K562 (cell line): ENCODE results near the gene TRAPPC2L. TPM values are rescaled to one million over a fixed set of nuclear protein-coding genes. Genes with fewer than 3 reads are reported as not detected.

Source experiments
- ATAC-seq: fragments of 200-7000 bp; cut with Tn5 transposase; 3 replicates; pipeline ENCODE4 v1.9.1; 2020; ENCODE audit warnings: moderate library complexity
- BruUV-seq: library from RNA; stranded (reverse); fragments of 400-500 nt; replicated peaks from 2 replicates; lab custom pipeline; 2021; lab: Mats Ljungman, UMichigan
- CTCF ChIA-PET: fragments of 300-600 bp; formaldehyde crosslinking; extraction: SDS; loops from one replicate; lab custom pipeline; 2021; ENCODE audit warnings: low intra/inter-chr PET ratio; lab: Yijun Ruan, JAX
- POLR2A ChIA-PET: fragments of 300-600, 350-650 bp; sonication (Branson Sonifier 250); formaldehyde crosslinking; extraction: SDS; loops from one replicate; lab custom pipeline; 2021; ENCODE audit warnings: antibody characterized with exemption, inconsistent platforms; lab: Yijun Ruan, JAX
- DNase-seq, 4 experiments: peaks; one replicate each; pipeline versions ENCODE4 v3.0.0 to v3.0.0-alpha.2; 2011 to 2018; ENCODE audit warnings: low spot score in 3 of 4, mixed read lengths in 3 of 4; ENCODE audit errors: extremely low read depth in 1 of 4
- FAIRE-seq: peaks from 2 replicates; lab custom pipeline; 2011; peaks lifted over from hg19 to GRCh38; lab: Jason Lieb, UNC
- H2AFZ ChIP-seq: 2 replicates; pipeline ENCODE4 v1.6.0; 2011; ENCODE audit warnings: low read depth, low read length, control low read depth, inconsistent platforms
- H3K27ac ChIP-seq: fragments of 200-600 bp; 3 replicates; pipeline ENCODE4 v1.8.0; 2011; ENCODE audit warnings: low read depth, mild to moderate bottlenecking, control low read depth, inconsistent platforms, low read length, moderate library complexity, mixed read lengths; ENCODE audit errors: extremely low read depth
- H3K27me3 ChIP-seq, 2 experiments: fragments of 300-600 bp in 1 of 2; 2 replicates in 1 of 2; 3 replicates in 1 of 2; pipeline versions ENCODE4 v1.6.0 to v1.8.0; 2011; ENCODE audit warnings: inconsistent platforms in 2 of 2, low read length in 2 of 2, mild to moderate bottlenecking in 1 of 2, mixed read lengths in 1 of 2, moderate library complexity in 1 of 2; ENCODE audit not compliant: control insufficient read depth in 2 of 2, insufficient read depth in 2 of 2
- H3K36me3 ChIP-seq: fragments of 300-600 bp; 3 replicates; pipeline ENCODE4 v1.8.0; 2011; ENCODE audit warnings: mild to moderate bottlenecking, low read length, inconsistent platforms; ENCODE audit not compliant: control insufficient read depth, insufficient read depth
- H3K4me1 ChIP-seq, 2 experiments: fragments of 200-600 bp in 1 of 2; replicated peaks in 1 of 2; 2 replicates in 1 of 2; 3 replicates in 1 of 2; pipeline versions ENCODE4 v1.5.1 to v1.8.0; 2011; ENCODE audit warnings: inconsistent platforms in 2 of 2, low read length in 2 of 2, mild to moderate bottlenecking in 1 of 2, mixed read lengths in 1 of 2, moderate library complexity in 1 of 2; ENCODE audit not compliant: control insufficient read depth in 2 of 2, insufficient read depth in 2 of 2
- H3K4me2 ChIP-seq: 2 replicates; pipeline ENCODE4 v1.6.1; 2011; ENCODE audit warnings: low read length, control low read depth, inconsistent platforms, mixed read lengths; ENCODE audit not compliant: insufficient read depth
- H3K4me3 ChIP-seq: fragments of 200-600 bp; sonication (generic), shearing (Covaris generic); 2 replicates; pipeline ENCODE4 v1.5.1; 2016; ENCODE audit warnings: control low read depth, inconsistent platforms
- H3K79me2 ChIP-seq: fragments of 200-600 bp; 3 replicates; pipeline ENCODE4 v1.8.0; 2011; ENCODE audit warnings: low read length, inconsistent platforms; ENCODE audit not compliant: control insufficient read depth, insufficient read depth
- H3K9ac ChIP-seq, 2 experiments: 2 replicates each; pipeline versions ENCODE4 v1.6.0 to v1.6.1; 2011; ENCODE audit warnings: low read depth in 2 of 2, low read length in 2 of 2, control low read depth in 1 of 2, inconsistent platforms in 1 of 2, mild to moderate bottlenecking in 1 of 2, mixed read lengths in 1 of 2; ENCODE audit not compliant: insufficient read depth in 1 of 2
- H3K9me1 ChIP-seq: one replicate; pipeline ENCODE4 v1.6.0; 2011; ENCODE audit warnings: inconsistent platforms, mild to moderate bottlenecking, low read length, moderate library complexity; ENCODE audit not compliant: control insufficient read depth, insufficient read depth
- H3K9me3 ChIP-seq: replicated peaks from 2 replicates; pipeline ENCODE4 v1.5.1; 2011; ENCODE audit warnings: low read depth, low read length, inconsistent platforms; ENCODE audit not compliant: control insufficient read depth, insufficient read depth
- H4K20me1 ChIP-seq: replicated peaks from 2 replicates; pipeline ENCODE4 v1.6.1; 2011; ENCODE audit warnings: low read length, inconsistent platforms, mixed read lengths; ENCODE audit not compliant: control insufficient read depth, insufficient read depth
- BRF1 ChIP-seq: IDR thresholded peaks from 3 replicates; pipeline ENCODE4 v1.6.1; 2011; ENCODE audit warnings: borderline replicate concordance, mild to moderate bottlenecking; ENCODE audit not compliant: insufficient read length; ENCODE audit errors: extremely low read depth
- DEAF1 ChIP-seq: fragments of 450-650 bp; formaldehyde crosslinking; IDR thresholded peaks from 2 replicates; pipeline ENCODE4 v1.4.0; 2020; ENCODE audit warnings: mild to moderate bottlenecking, moderate library complexity
- HDAC1 ChIP-seq, 2 experiments: fragments of 450-650 bp; IDR thresholded peaks; 2 replicates each; pipeline ENCODE4 v1.6.1; 2016 to 2017; ENCODE audit warnings: inconsistent platforms in 1 of 2, mild to moderate bottlenecking in 1 of 2, moderate library complexity in 1 of 2
- NFIX ChIP-seq: fragments of 250-450 bp; sonication (Bioruptor Pico); IDR thresholded peaks from 2 replicates; pipeline ENCODE4 v1.4.0; 2020; ENCODE audit warnings: low read depth, mild to moderate bottlenecking, moderate library complexity
- POLR2AphosphoS2 ChIP-seq: IDR thresholded peaks from 2 replicates; pipeline ENCODE4 v1.6.1; 2012; ENCODE audit warnings: low read length, improper control_type of control experiment
- RAD21 ChIP-seq, 2 experiments: fragments of 250-450 bp in 1 of 2; fragments of 450-650 bp in 1 of 2; sonication (Bioruptor Pico) in 1 of 2; formaldehyde crosslinking in 1 of 2; IDR thresholded peaks in 1 of 2; conservative IDR thresholded peaks in 1 of 2; 2 replicates each; pipeline versions ENCODE4 v1.4.0 to v1.8.0; 2020 to 2022; ENCODE audit warnings: mild to moderate bottlenecking in 2 of 2, moderate library complexity in 1 of 2
- SMC3 ChIP-seq: conservative IDR thresholded peaks from 2 replicates; pipeline ENCODE4 v1.6.1; 2011; ENCODE audit warnings: low read depth, low read length, improper control_type of control experiment; ENCODE audit not compliant: insufficient read depth
- STAG1 ChIP-seq: sonication (generic); formaldehyde crosslinking; IDR thresholded peaks from 2 replicates; pipeline ENCODE4 v1.5.0; 2020; ENCODE audit warnings: missing genetic modification reagents, borderline replicate concordance
- TFAP4 ChIP-seq: sonication (generic); formaldehyde crosslinking; IDR thresholded peaks from 2 replicates; pipeline ENCODE4 v1.8.0; 2022; ENCODE audit warnings: missing genetic modification reagents, mild to moderate bottlenecking, moderate library complexity, borderline replicate concordance
- UBTF ChIP-seq, 2 experiments: IDR thresholded peaks; 2 replicates each; pipeline ENCODE4 v1.6.1; 2012; ENCODE audit warnings: improper control_type of control experiment in 2 of 2, low read depth in 2 of 2, low read length in 2 of 2, borderline replicate concordance in 1 of 2
- ZNF253 ChIP-seq: fragments of 250-450 bp; sonication (Bioruptor Pico); conservative IDR thresholded peaks from 2 replicates; pipeline ENCODE4 v1.6.1; 2021; ENCODE audit warnings: mild to moderate bottlenecking
- WGBS: fragments of 100-300 bp; shearing (Covaris generic); methylation state at CpG from one replicate; pipeline ENCODE4 v1.1.6; 2016; ENCODE audit warnings: low coverage, mixed read lengths; ENCODE audit not compliant: insufficient coverage; ENCODE audit errors: missing lambda C conversion rate; 5-methylcytosine and 5-hydroxymethylcytosine counted together
- in situ Hi-C: fragments of 300-500 bp; cut with MboI; formaldehyde crosslinking; loops from 4 replicates; pipeline ENCODE4 v1.15.0; 2018; ENCODE audit warnings: inconsistent platforms, mixed read lengths
- intact Hi-C: fragments of 100-400 bp; cut with micrococcal nuclease; formaldehyde crosslinking; loops from 2 replicates; pipeline ENCODE4 v1.14.2; 2022
- polyA plus RNA-seq, 8 experiments: library from polyadenylated mRNA; depleted of rRNA in 4 of 8; stranded (reverse) in 5 of 8; unstranded in 3 of 8; fragments of >200 nt; fragmentation: Nextera tagmentation in 2 of 8; fragmentation: Illumina TruSeq in 1 of 8; extraction: Ambion mirVana in 2 of 8; extraction: Trizol in 1 of 8; gene quantifications; 2 replicates each; pipeline versions ENCODE4 v1.2.1 to v1.2.3, GENCODE V29; 2011 to 2014; ENCODE audit warnings: inconsistent platforms in 1 of 8, missing spikeins in 1 of 8
- total RNA-seq, 7 experiments: library from RNA; depleted of rRNA in 6 of 7; stranded (reverse); fragments of >200 nt in 6 of 7; fragmentation: Illumina TruSeq in 2 of 7; extraction: Trizol in 2 of 7; gene quantifications; 2 replicates each; pipeline versions ENCODE4 v1.2.1 to v1.2.3, GENCODE V29; 2011 to 2021; ENCODE audit warnings: low replicate concordance in 1 of 7

The TRAPPC2L gene
- total and polyA plus RNA-seq, 9 of the 15 experiments (the other 6 are each of a cell fraction or from before 2014, with no cell fraction given): 60.4 to 398 (median 97.5) TPM

GRCh38 chr16:88856122-88856827 lies 652 bp upstream of the TRAPPC2L start (continued):
- no peak for TF ChIP-seq STAG1 (CRISPR knock-in tag)
- TF ChIP-seq, all 486 proteins: peak for 6

- H3K4me1 ChIP-seq: peaks cover 8 to 48% of the 10 kb centered on the region in 2 experiments
- in situ Hi-C loops (no loop called here), intact Hi-C loops (loop anchor here (2.0 kb wide), 1 partner anchor 45 kb away; no protein-coding TSS in a partner anchor)
- DNase-seq: peak; percentile 70 to 89 (median 76)
- peak overlapping the region; percentile 92 for H3K4me2 ChIP-seq
- H2AFZ ChIP-seq: peak overlapping the region; percentile 69; the same call in 1 of the 2 replicates
- peak overlapping the region; percentile 73 to 95 for H3K9ac ChIP-seq
- BruUV-seq: no TSS peak
- no peaks in the 10 kb centered on the region for H3K9me3 ChIP-seq
- peak overlapping the region; percentile 69 for H3K4me3 ChIP-seq
- ChIA-PET POLR2A (interaction anchor here (0.6 to 2.0 kb wide), 11 partner anchors 8 to 319 kb away, joined by 3 to 10 read pairs (median 4); partner anchors contain the start of genes MVD and PABPN1L), CTCF (interaction anchor here (1.4 to 1.5 kb wide), 2 partner anchors 46 to 120 kb away, joined by 4 to 5 read pairs; partner anchors contain the start of gene APRT)
- H3K36me3 ChIP-seq: peaks cover 47% of the 10 kb centered on the region; the same call in 2 of the 3 replicates
- WGBS: 13% methylated on average over 12 of the region's 12 CpGs
- H3K79me2 ChIP-seq: peaks cover 23% of the 10 kb centered on the region
- peak; percentile 96 for FAIRE-seq
- peaks cover 6% of the 10 kb centered on the region for H3K9me1 ChIP-seq
- H3K27ac ChIP-seq: peak overlapping the region; percentile 21; the same call in 2 of the 3 replicates
- no peaks in the 10 kb centered on the region for H3K27me3 ChIP-seq
- ATAC-seq: peak; percentile 85
- H4K20me1 ChIP-seq: no peaks in the 10 kb centered on the region; the same call in 1 of the 2 replicates
- TF ChIP-seq UBTF (IDR thresholded peaks at IDR 0.05; ENCODE audit: borderline replicate concordance in 1 of 2, low read depth in 2 of 2, low read length in 2 of 2) (0 out of 4 replicates have a peak, but pooled peaks of 1 of the 2 experiments have one; percentile 31), HDAC1 (IDR thresholded peaks at IDR 0.05) (peak in 1 of 2 experiments; percentile 42; a peak in 1 of 4 replicates), TFAP4 (CRISPR knock-in tag) (peak; percentile 40; the same call in 1 of the 2 replicates), DEAF1 (0 out of 2 replicates have a peak, but pooled peaks have one; percentile 21), BRF1 (no peak), POLR2AphosphoS2 (no peak), RAD21 (CRISPR knock-in tag; conservative IDR thresholded peaks at IDR 0.05 in 1 of 2, IDR thresholded peaks at IDR 0.05 in 1 of 2) (peak; percentile 57 to 72), ZNF253 (CRISPR knock-in tag) (no peak), SMC3 (peak; percentile 66), NFIX (CRISPR knock-in tag) (no peak)
Measured at GRCh38 chr16:88857728-88858339, 907 bp downstream of the TRAPPC2L start.
